Tongue (tissue), 2 donors: ENCODE results near the gene FBH1. TPM values are rescaled to one million over a fixed set of nuclear protein-coding genes. Genes with fewer than 3 reads are reported as not detected.
"Not testable (repeated sequence)": the region's sequence is repeated elsewhere in the genome, so short reads cannot be mapped to it uniquely, and the experiment has no call there.

Experiments
- DNase-seq: peaks from one replicate; pipeline ENCODE4 v3.0.0-alpha.2; 2015
- total RNA-seq: library from RNA; depleted of rRNA; stranded (reverse); fragments of >200 nt; gene quantifications from one replicate; pipeline ENCODE4 v1.2.3, GENCODE V29; 2014

The FBH1 gene
- total RNA-seq, 1 donor from 2014 or later = 93.1 TPM

- DNase-seq = peak; percentile 40
Observed at GRCh38 chr10:5942474-5942873, 52.4 kb downstream of the FBH1 start.

GRCh38 chr10:5943536-5943935 is 53.5 kb downstream of the FBH1 start:
- DNase-seq = peak; percentile 67

GRCh38 chr10:5944389-5945189 is 54.5 kb downstream of the FBH1 start:
- peak; percentile 98 for DNase-seq

GRCh38 chr10:5945190-5945509 is 55.1 kb downstream of the FBH1 start:
- peak; percentile 68 for DNase-seq

GRCh38 chr10:5945561-5946418 is 55.7 kb downstream of the FBH1 start:
- DNase-seq = peak; percentile 89

GRCh38 chr10:5946419-5946775 is 56.4 kb downstream of the FBH1 start:
- not testable (repeated sequence) for DNase-seq

- DNase-seq = no peak
Observed at GRCh38 chr10:5946786-5947185, 56.7 kb downstream of the FBH1 start.

GRCh38 chr10:5947471-5948207 is 57.6 kb downstream of the FBH1 start:
- no peak for DNase-seq

GRCh38 chr10:5948208-5948585 is 58.2 kb downstream of the FBH1 start:
- no peak for DNase-seq

- peak; percentile 65 for DNase-seq
Observed at GRCh38 chr10:5949009-5949759, 59.1 kb downstream of the FBH1 start.

GRCh38 chr10:5951167-5951711 is 61.2 kb downstream of the FBH1 start:
- DNase-seq = no peak

- DNase-seq = no peak
Observed at GRCh38 chr10:5951721-5952407, 61.8 kb downstream of the FBH1 start.

GRCh38 chr10:5952731-5953385 is 62.8 kb downstream of the FBH1 start:
- DNase-seq = no peak

GRCh38 chr10:5953676-5954075 is 63.6 kb downstream of the FBH1 start:
- no peak for DNase-seq

- no peak for DNase-seq
Observed at GRCh38 chr10:5956146-5956936, 66.3 kb downstream of the FBH1 start.

- DNase-seq = peak; percentile 62
Observed at GRCh38 chr10:5958077-5958476, 68.0 kb downstream of the FBH1 start.

GRCh38 chr10:5958675-5959074 is 68.6 kb downstream of the FBH1 start:
- no peak for DNase-seq

GRCh38 chr10:5959142-5959541 is 69.1 kb downstream of the FBH1 start:
- no peak for DNase-seq

- no peak for DNase-seq
Observed at GRCh38 chr10:5959581-5960069, 69.6 kb downstream of the FBH1 start.
